Fibroblast of villous mesenchyme (primary cell): ENCODE data around the gene KIF25. TPM values are rescaled to one million over a fixed set of nuclear protein-coding genes. Genes with fewer than 3 reads are reported as not detected.

Experiments
- DNase-seq: peaks from one replicate; pipeline ENCODE4 v3.0.0-alpha.2; 2010; ENCODE audit warnings: low read depth
- H3K4me3 ChIP-seq: 2 replicates; pipeline ENCODE4 v1.5.1; 2011; ENCODE audit warnings: low read depth, mild to moderate bottlenecking, low read length
- CTCF ChIP-seq: IDR thresholded peaks from 2 replicates; pipeline ENCODE4 v1.5.1; 2012; ENCODE audit warnings: low read depth, mild to moderate bottlenecking, low read length; ENCODE audit not compliant: insufficient read depth
- total RNA-seq: library from RNA; depleted of rRNA; stranded (reverse); fragments of >200 nt; gene quantifications from 2 replicates; pipeline ENCODE4 v1.2.3, GENCODE V29; 2012

The KIF25 gene
- total RNA-seq, 1 donor = not detected

DNA sequence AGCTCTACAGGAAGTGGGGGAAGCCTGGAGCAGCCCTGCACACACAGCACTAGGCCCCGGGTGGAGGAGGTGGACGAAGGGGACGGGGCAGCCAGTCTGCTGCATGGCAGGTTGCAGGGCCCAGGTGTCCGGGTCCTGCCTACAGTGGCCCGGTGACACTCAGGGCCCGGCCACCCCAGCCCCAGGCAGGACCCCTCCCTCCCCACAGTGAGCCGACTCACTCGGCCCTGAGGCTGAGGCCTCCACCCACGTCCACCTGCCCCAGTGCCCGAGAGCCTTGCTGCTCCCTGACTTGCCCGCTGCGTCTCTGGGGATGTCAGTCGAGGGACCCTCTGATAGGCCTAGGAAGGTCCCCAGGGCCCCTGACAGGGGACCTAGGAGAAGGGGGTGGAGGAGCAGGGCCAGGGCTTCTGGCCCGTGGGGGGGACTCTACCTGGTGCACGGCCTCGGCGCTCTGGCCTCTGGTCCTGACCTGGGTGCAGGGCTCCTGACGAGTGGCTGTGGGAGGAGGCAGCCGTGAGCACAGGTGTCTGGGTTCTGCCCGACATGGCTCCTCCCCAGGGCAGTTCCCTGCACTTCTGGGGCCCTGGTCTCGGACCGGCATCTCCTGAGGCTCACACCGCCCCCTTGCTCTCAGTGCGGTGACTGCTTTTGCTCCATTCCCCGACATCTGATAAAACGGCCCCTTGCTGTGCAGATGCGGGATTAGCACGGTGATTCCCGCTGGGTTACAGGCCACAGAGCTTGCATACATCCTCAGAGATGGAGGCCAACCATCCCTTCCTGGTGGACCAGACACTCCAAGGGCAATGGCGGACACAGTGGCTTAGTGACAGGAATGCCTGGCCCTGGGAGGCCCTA is 61.5 kb downstream of the KIF25 start:
- H3K4me3 ChIP-seq = no peak overlapping the region
- no peak for DNase-seq
- no peak for TF ChIP-seq CTCF

DNA sequence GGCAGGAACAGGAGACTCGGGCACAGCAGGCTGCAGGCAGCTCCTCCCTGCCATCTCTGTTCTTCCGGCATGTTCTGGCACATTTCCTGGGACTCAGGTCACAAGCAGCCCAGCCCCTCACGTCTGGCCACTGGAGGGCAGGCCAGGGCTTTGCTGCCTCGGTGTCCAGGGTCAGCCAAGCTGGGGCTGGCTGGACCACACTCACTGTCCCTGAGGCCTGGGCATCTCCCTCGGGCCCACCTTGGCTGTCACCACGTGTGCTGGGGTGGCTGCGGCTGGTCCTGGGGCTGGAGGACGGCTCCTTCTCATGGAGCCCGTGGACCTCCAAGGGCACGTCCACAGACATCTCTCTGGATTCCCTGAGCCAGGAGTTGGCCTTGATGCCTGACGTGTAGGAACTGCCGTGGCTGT is 63.1 kb downstream of the KIF25 start:
- DNase-seq = peak; percentile 77
- peak; percentile 88 for TF ChIP-seq CTCF
- H3K4me3 ChIP-seq = no peak overlapping the region

GRCh38 chr6:168061269-168062210 is 64.1 kb downstream of the KIF25 start:
- TF ChIP-seq CTCF = no peak
- no peak for DNase-seq
- no peak overlapping the region for H3K4me3 ChIP-seq

DNA sequence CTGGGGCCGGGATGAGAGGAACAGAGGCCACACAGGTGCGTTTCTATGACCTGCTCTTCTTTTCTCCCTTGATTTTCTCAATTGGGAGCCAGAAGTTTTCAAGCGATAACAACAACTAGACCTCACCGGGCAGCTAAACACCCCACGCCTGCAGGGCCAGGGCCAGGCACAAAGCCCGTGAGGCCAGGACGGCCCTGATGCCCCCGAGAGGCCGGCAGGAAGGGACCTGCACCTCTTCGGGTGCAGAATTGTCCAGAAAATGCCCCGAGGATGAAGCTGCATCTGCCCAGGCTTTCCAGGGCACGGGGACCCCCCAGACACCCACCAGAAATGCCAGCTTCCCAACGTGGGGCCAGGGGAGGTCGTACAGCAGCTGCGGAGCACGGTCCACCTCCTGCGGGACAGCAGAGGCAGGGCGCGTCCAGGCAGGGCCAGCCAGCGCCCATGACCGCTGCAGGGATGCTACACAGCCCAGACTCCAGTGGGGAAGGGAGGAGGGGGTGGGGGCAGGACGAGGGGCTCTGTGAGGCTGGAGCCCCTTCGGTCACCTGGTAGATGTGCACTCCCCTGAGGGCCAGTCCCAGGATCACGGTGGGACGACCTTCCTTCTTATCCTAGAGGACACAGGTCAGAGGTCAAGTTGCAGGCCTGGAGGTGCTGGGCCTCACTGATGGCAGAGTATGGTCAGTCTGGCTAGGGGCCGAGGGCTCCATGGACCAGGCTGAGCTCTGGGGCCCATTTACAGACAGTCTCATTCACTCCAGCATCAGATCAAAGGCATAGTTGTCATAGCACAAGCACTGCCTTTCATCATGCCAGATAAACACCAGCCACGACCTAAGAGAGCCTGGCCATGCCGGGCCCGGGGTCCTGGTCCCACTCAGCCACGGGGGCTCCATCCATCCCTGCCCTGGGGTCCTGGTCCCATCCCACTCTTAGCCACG is 65.1 kb downstream of the KIF25 start:
- no peak for DNase-seq
- no peak overlapping the region for H3K4me3 ChIP-seq
- TF ChIP-seq CTCF = no peak

- H3K4me3 ChIP-seq = no peak overlapping the region
- DNase-seq = no peak
- no peak for TF ChIP-seq CTCF
Measured at GRCh38 chr6:168063431-168063830, 66.0 kb downstream of the KIF25 start.

GRCh38 chr6:168064226-168064807 is 66.8 kb downstream of the KIF25 start:
- DNase-seq = no peak
- H3K4me3 ChIP-seq = no peak overlapping the region
- no peak for TF ChIP-seq CTCF
